Measurements from ENCODE around the gene FRMD8. TPM values are rescaled to one million over a fixed set of nuclear protein-coding genes. Genes with fewer than 3 reads are reported as not detected.

The FRMD8 gene
- total and polyA plus RNA-seq, 9 of the 15 experiments (the other 6 are each of a cell fraction or from before 2014, with no cell fraction given): 4.5 to 54.5 (median 15.8) TPM

DNA sequence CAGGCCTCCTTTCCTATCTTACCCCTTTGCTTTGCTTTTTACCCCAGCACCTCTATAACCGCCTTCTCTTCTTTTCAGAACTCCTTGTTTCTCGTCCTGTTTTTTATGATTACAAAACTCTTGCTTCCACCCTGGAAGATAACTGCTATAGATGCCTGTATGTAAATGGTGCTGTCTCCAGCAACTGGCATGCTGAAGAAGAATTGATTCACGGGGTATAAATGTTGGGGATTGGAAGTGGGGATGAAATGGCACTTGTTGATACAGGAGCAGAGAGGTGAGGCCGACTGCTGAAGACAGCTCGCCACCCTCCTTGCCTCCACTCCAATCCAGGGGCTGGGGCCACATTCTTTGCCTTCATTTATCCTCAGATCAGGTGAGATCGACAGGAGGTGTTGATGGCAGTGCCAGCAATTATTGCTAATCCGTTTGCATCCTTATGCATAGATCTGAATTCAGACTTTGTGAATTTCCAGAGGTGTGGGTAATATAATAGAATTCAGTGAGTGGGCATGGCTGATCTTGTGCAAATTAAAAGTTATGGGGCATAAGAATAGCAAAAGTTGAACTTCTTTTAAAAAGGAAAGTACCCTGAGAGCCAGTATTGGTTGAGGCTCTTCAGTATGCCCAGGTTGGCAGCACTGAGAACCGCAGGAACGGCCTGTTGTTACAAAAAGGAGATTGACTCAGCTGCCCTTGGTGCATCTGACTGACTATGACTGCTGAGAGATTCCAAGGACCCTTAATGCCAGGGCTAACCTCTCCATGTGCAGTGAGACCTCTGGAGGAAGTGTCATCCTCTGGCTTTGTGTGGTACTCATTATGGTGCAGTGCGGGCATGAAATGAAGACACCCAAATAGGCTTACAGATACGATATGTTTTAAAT, 41.5 kb downstream of the FRMD8 start (continued):
- peak; percentile 91; the same call in 1 of the 2 replicates for TF ChIP-seq ZBTB9 (CRISPR knock-in tag; IDR thresholded peaks at IDR 0.05)
- 0 out of 2 replicates have a peak, but pooled peaks have one; percentile 1 for TF ChIP-seq MYC (IDR thresholded peaks at IDR 0.05; ENCODE audit: low read depth, low read length)
- no peak for TF ChIP-seq MYC (CRISPR knock-in tag; IDR thresholded peaks at IDR 0.05; ENCODE audit: borderline replicate concordance, low read depth)
- TF ChIP-seq ZNF184 (CRISPR knock-in tag; IDR thresholded peaks at IDR 0.05): no peak
- TF ChIP-seq CBX3 (IDR thresholded peaks at IDR 0.05; ENCODE audit: borderline replicate concordance in 1 of 2, low read length in 2 of 2): no peak
- TF ChIP-seq POLR2B (IDR thresholded peaks at IDR 0.05; ENCODE audit: low read depth, partially characterized antibody): peak; percentile 91
- peak; percentile 70; the same call in 1 of the 2 replicates for TF ChIP-seq PHB (CRISPR knock-in tag; IDR thresholded peaks at IDR 0.05)
- 0 out of 4 replicates have a peak, but pooled peaks have one; percentile 8 to 36 for TF ChIP-seq ARNT (IDR thresholded peaks at IDR 0.05)
- 0 out of 2 replicates have a peak, but pooled peaks have one; percentile 22 for TF ChIP-seq ZNF830 (CRISPR knock-in tag; IDR thresholded peaks at IDR 0.05)
- peak; percentile 81 for TF ChIP-seq SMAD1 (IDR thresholded peaks at IDR 0.05; ENCODE audit: low read depth, low read length, partially characterized antibody)
- TF ChIP-seq NR2F6 (CRISPR knock-in tag; IDR thresholded peaks at IDR 0.05): peak; percentile 90
- peak; percentile 69 to 78; a peak in 3 of 4 replicates for TF ChIP-seq MLLT1 (IDR thresholded peaks at IDR 0.05)
- no peak for TF ChIP-seq POLR3G (IDR thresholded peaks at IDR 0.05; ENCODE audit: extremely low read depth, insufficient read length, insufficient replicate concordance)
- TF ChIP-seq NFATC3 (IDR thresholded peaks at IDR 0.05): peak; percentile 75
- peak; percentile 33; the same call in 1 of the 2 replicates for TF ChIP-seq NFIC (IDR thresholded peaks at IDR 0.05)
- TF ChIP-seq RAD51 (IDR thresholded peaks at IDR 0.05; ENCODE audit: borderline replicate concordance, low read depth): no peak; the same call in 1 of the 2 replicates
- TF ChIP-seq SIRT6 (IDR thresholded peaks at IDR 0.05; ENCODE audit: low read depth, low read length): peak; percentile 57
- TF ChIP-seq, protein P1, sequence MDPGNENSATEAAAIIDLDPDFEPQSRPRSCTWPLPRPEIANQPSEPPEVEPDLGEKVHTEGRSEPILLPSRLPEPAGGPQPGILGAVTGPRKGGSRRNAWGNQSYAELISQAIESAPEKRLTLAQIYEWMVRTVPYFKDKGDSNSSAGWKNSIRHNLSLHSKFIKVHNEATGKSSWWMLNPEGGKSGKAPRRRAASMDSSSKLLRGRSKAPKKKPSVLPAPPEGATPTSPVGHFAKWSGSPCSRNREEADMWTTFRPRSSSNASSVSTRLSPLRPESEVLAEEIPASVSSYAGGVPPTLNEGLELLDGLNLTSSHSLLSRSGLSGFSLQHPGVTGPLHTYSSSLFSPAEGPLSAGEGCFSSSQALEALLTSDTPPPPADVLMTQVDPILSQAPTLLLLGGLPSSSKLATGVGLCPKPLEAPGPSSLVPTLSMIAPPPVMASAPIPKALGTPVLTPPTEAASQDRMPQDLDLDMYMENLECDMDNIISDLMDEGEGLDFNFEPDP (CRISPR knock-in tag; IDR thresholded peaks at IDR 0.05): peak; percentile 95
- TF ChIP-seq ZNF253 (CRISPR knock-in tag; conservative IDR thresholded peaks at IDR 0.05): 0 out of 2 replicates have a peak, but pooled peaks have one; percentile 62
- TF ChIP-seq CREB5 (CRISPR knock-in tag; IDR thresholded peaks at IDR 0.05): 0 out of 2 replicates have a peak, but pooled peaks have one; percentile 58
- TF ChIP-seq ZNF717 (CRISPR knock-in tag; IDR thresholded peaks at IDR 0.05): peak; percentile 71; the same call in 1 of the 2 replicates
- peak; percentile 74; the same call in 1 of the 2 replicates for TF ChIP-seq HOXB6 (CRISPR knock-in tag; IDR thresholded peaks at IDR 0.05; ENCODE audit: borderline replicate concordance)
- peak; percentile 34; the same call in 1 of the 2 replicates for TF ChIP-seq STAT5A (IDR thresholded peaks at IDR 0.05; ENCODE audit: borderline replicate concordance, low read length)

Measured in K562 (cell line).